Stimulated activated naive B cell treated with anti-CD40 and anti-IgM and Interleukin-4, amounts not matched to agents 10 μg/mL and 1 μg/mL and 100 μg/mL, for 72 hours (primary cell): ENCODE data around the gene PDGFA.

Source experiments
- ATAC-seq, 2 donors: fragments of 150-1000 bp; cut with Tn5 transposase; replicated peaks; 2 replicates each; pipeline ENCODE4 v1.10.0; 2021; ENCODE audit warnings: moderate library complexity in 1 of 2
- DNase-seq: peaks from one replicate; pipeline ENCODE4 v3.0.0; 2021
- H3K27ac Mint-ChIP-seq: one replicate; pipeline ENCODE4 v1.8.0; 2022; ENCODE audit warnings: mild to moderate bottlenecking, mixed read lengths
- H3K27me3 Mint-ChIP-seq, 2 donors: one replicate each; pipeline ENCODE4 v1.8.0; 2022; ENCODE audit warnings: mixed read lengths in 2 of 2
- H3K36me3 Mint-ChIP-seq, 2 donors: one replicate each; pipeline ENCODE4 v1.8.0; 2022; ENCODE audit warnings: mixed read lengths in 2 of 2, mild to moderate bottlenecking in 1 of 2
- H3K4me1 Mint-ChIP-seq, 2 donors: one replicate each; pipeline ENCODE4 v1.8.0; 2022; ENCODE audit warnings: mixed read lengths in 2 of 2, mild to moderate bottlenecking in 1 of 2
- H3K4me3 Mint-ChIP-seq, 2 donors: one replicate each; pipeline ENCODE4 v1.8.0; 2022; ENCODE audit warnings: mild to moderate bottlenecking in 2 of 2, mixed read lengths in 2 of 2, moderate library complexity in 1 of 2
- H3K9me3 Mint-ChIP-seq, 2 donors: one replicate each; pipeline ENCODE4 v1.8.0; 2022; ENCODE audit warnings: mixed read lengths in 2 of 2, mild to moderate bottlenecking in 1 of 2

Gene PDGFA

GRCh38 chr7:544338-545221 lies 24.9 kb upstream of the PDGFA start:
- H3K27ac Mint-ChIP-seq, result no peak overlapping the region
- ATAC-seq (no peak), DNase-seq (no peak)
- H3K4me3 Mint-ChIP-seq, result no peak overlapping the region
- peaks cover 11 to 13% of the 10 kb centered on the region in 2 donors for H3K27me3 Mint-ChIP-seq
- H3K9me3 Mint-ChIP-seq, result peaks cover 4 to 11% of the 10 kb centered on the region in 2 donors
- H3K36me3 Mint-ChIP-seq, result peaks cover 5 to 22% of the 10 kb centered on the region in 2 donors
- H3K4me1 Mint-ChIP-seq, result peaks cover 7 to 8% of the 10 kb centered on the region in 2 donors

- DNase-seq (no peak), ATAC-seq (no peak)
- H3K9me3 Mint-ChIP-seq, result peaks cover 4 to 11% of the 10 kb centered on the region in 2 donors
- H3K4me3 Mint-ChIP-seq, result no peak overlapping the region
- peaks cover 7 to 8% of the 10 kb centered on the region in 2 donors for H3K4me1 Mint-ChIP-seq
- H3K36me3 Mint-ChIP-seq, result peaks cover 1 to 14% of the 10 kb centered on the region in 2 donors
- H3K27me3 Mint-ChIP-seq, result peaks cover 11 to 13% of the 10 kb centered on the region in 2 donors
- H3K27ac Mint-ChIP-seq, result no peak overlapping the region
These were observed 24.1 kb upstream of the PDGFA start for GRCh38 chr7:543501-544337.

GRCh38 chr7:542713-543500 lies 23.3 kb upstream of the PDGFA start:
- Mint-ChIP-seq H3K36me3 (peaks cover 0 to 6% of the 10 kb centered on the region in 2 donors), H3K4me1 (peaks cover 7 to 8% of the 10 kb centered on the region in 2 donors), H3K27me3 (peaks cover 11 to 13% of the 10 kb centered on the region in 2 donors), H3K27ac (no peak overlapping the region), H3K9me3 (peaks cover 4 to 11% of the 10 kb centered on the region in 2 donors), H3K4me3 (no peak overlapping the region)
- ATAC-seq, result peak in 1 of 2 donors; percentile 51
- no peak for DNase-seq

GRCh38 chr7:542131-542712 lies 22.6 kb upstream of the PDGFA start:
- ATAC-seq (no peak), DNase-seq (no peak)
- Mint-ChIP-seq H3K36me3 (peaks cover 0 to 6% of the 10 kb centered on the region in 2 donors), H3K9me3 (peaks cover 4 to 11% of the 10 kb centered on the region in 2 donors), H3K27me3 (peaks cover 11 to 13% of the 10 kb centered on the region in 2 donors), H3K27ac (peak overlapping the region; percentile 6), H3K4me1 (peaks cover 7 to 8% of the 10 kb centered on the region in 2 donors), H3K4me3 (no peak overlapping the region)

GRCh38 chr7:541661-542060 lies 22.0 kb upstream of the PDGFA start:
- peak overlapping the region; percentile 6 for H3K27ac Mint-ChIP-seq
- H3K36me3 Mint-ChIP-seq, result peaks cover 0 to under 1% of the 10 kb centered on the region in 2 donors
- H3K27me3 Mint-ChIP-seq, result peaks cover 11 to 13% of the 10 kb centered on the region in 2 donors
- ATAC-seq (no peak), DNase-seq (no peak)
- H3K4me3 Mint-ChIP-seq, result no peak overlapping the region
- peaks cover 4 to 11% of the 10 kb centered on the region in 2 donors for H3K9me3 Mint-ChIP-seq
- H3K4me1 Mint-ChIP-seq, result peaks cover 6 to 8% of the 10 kb centered on the region in 2 donors

GRCh38 chr7:540997-541396 lies 21.4 kb upstream of the PDGFA start:
- Mint-ChIP-seq H3K4me3 (no peak overlapping the region), H3K4me1 (peaks cover 5 to 8% of the 10 kb centered on the region in 2 donors), H3K9me3 (peaks cover 4 to 11% of the 10 kb centered on the region in 2 donors), H3K27ac (peak overlapping the region; percentile 20), H3K36me3 (no peaks in the 10 kb centered on the region), H3K27me3 (peaks cover 11 to 13% of the 10 kb centered on the region in 2 donors)
- ATAC-seq, result no peak
- DNase-seq, result no peak

GRCh38 chr7:540579-540978 lies 20.9 kb upstream of the PDGFA start:
- H3K4me3 Mint-ChIP-seq, result no peak overlapping the region
- peaks cover 5 to 8% of the 10 kb centered on the region in 2 donors for H3K4me1 Mint-ChIP-seq
- peak overlapping the region; percentile 20 for H3K27ac Mint-ChIP-seq
- ATAC-seq (no peak), DNase-seq (no peak)
- H3K9me3 Mint-ChIP-seq, result peaks cover 4 to 11% of the 10 kb centered on the region in 2 donors
- peaks cover 11 to 13% of the 10 kb centered on the region in 2 donors for H3K27me3 Mint-ChIP-seq
- no peaks in the 10 kb centered on the region for H3K36me3 Mint-ChIP-seq

- Mint-ChIP-seq H3K9me3 (peaks cover 0 to 6% of the 10 kb centered on the region in 2 donors), H3K36me3 (no peaks in the 10 kb centered on the region)
- DNase-seq, result no peak
These were observed 20.2 kb upstream of the PDGFA start for GRCh38 chr7:539731-540411.

GRCh38 chr7:538764-539685 lies 19.4 kb upstream of the PDGFA start:
- Mint-ChIP-seq H3K9me3 (peaks cover 0 to 6% of the 10 kb centered on the region in 2 donors), H3K27ac (no peak overlapping the region), H3K27me3 (peaks cover 18 to 20% of the 10 kb centered on the region in 2 donors), H3K36me3 (no peaks in the 10 kb centered on the region), H3K4me1 (peaks cover 5 to 8% of the 10 kb centered on the region in 2 donors), H3K4me3 (no peak overlapping the region)
- no peak for ATAC-seq
- no peak for DNase-seq

More at GRCh38 chr7:539731-540411, 20.2 kb upstream of the PDGFA start:
- H3K27ac Mint-ChIP-seq, result no peak overlapping the region
- no peak for ATAC-seq
- peaks cover 5 to 8% of the 10 kb centered on the region in 2 donors for H3K4me1 Mint-ChIP-seq
- peaks cover 17 to 18% of the 10 kb centered on the region in 2 donors for H3K27me3 Mint-ChIP-seq
- H3K4me3 Mint-ChIP-seq, result no peak overlapping the region

- ATAC-seq, result no peak
- H3K4me1 Mint-ChIP-seq, result peaks cover 5 to 8% of the 10 kb centered on the region in 2 donors
- no peak overlapping the region for H3K27ac Mint-ChIP-seq
- H3K36me3 Mint-ChIP-seq, result no peaks in the 10 kb centered on the region
- no peak overlapping the region for H3K4me3 Mint-ChIP-seq
- peaks cover 0 to 6% of the 10 kb centered on the region in 2 donors for H3K9me3 Mint-ChIP-seq
- no peak for DNase-seq
- peaks cover 18 to 21% of the 10 kb centered on the region in 2 donors for H3K27me3 Mint-ChIP-seq
These were observed 18.4 kb upstream of the PDGFA start for GRCh38 chr7:537911-538634.

- Mint-ChIP-seq H3K27ac (no peak overlapping the region), H3K27me3 (peaks cover 8 to 10% of the 10 kb centered on the region in 2 donors), H3K4me3 (no peak overlapping the region), H3K4me1 (peaks cover 10 to 24% of the 10 kb centered on the region in 2 donors), H3K9me3 (peaks cover 0 to 2% of the 10 kb centered on the region in 2 donors), H3K36me3 (no peaks in the 10 kb centered on the region)
- DNase-seq (no peak), ATAC-seq (no peak)
These were observed 16.6 kb upstream of the PDGFA start for GRCh38 chr7:536231-536630.

GRCh38 chr7:534959-535358 lies 15.3 kb upstream of the PDGFA start:
- no peak overlapping the region for H3K27ac Mint-ChIP-seq
- no peak for ATAC-seq

More at GRCh38 chr7:534959-535358, 15.3 kb upstream of the PDGFA start:
- Mint-ChIP-seq H3K4me3 (no peak overlapping the region), H3K4me1 (peaks cover 10 to 18% of the 10 kb centered on the region in 2 donors), H3K27me3 (peaks cover 12 to 14% of the 10 kb centered on the region in 2 donors), H3K9me3 (no peaks in the 10 kb centered on the region), H3K36me3 (peaks cover 0 to 1% of the 10 kb centered on the region in 2 donors)
- DNase-seq, result no peak
